SK-N-SH treated with all-trans-retinoic acid at 6 μM for 48 hours (cell line): ENCODE results near the gene ALK.

Source experiments
- ATAC-seq: fragments of 200-7000 bp; cut with Tn5 transposase; 3 replicates; pipeline ENCODE4 v1.9.1; 2020; ENCODE audit warnings: mild to moderate bottlenecking, moderate library complexity
- ARNTL ChIP-seq: fragments of 450-650 bp; formaldehyde crosslinking; IDR thresholded peaks from 2 replicates; pipeline ENCODE4 v1.5.0; 2020; ENCODE audit warnings: low read depth, mild to moderate bottlenecking, moderate library complexity, borderline replicate concordance
- CREB5 ChIP-seq: fragments of 250-450 bp; sonication (Bioruptor Pico); IDR thresholded peaks from 2 replicates; pipeline ENCODE4 v1.5.1; 2020; ENCODE audit warnings: low read depth, mild to moderate bottlenecking, moderate library complexity
- CSDC2 ChIP-seq: fragments of 250-450 bp; sonication (Bioruptor Pico); IDR thresholded peaks from 2 replicates; pipeline ENCODE4 v1.5.0; 2020; ENCODE audit warnings: mild to moderate bottlenecking, moderate library complexity
- ESRRG ChIP-seq: fragments of 250-450 bp; sonication (Bioruptor Pico); IDR thresholded peaks from 2 replicates; pipeline ENCODE4 v1.6.1; 2021; ENCODE audit warnings: mild to moderate bottlenecking
- GLIS3 ChIP-seq: fragments of 250-450 bp; sonication (Bioruptor Pico); IDR thresholded peaks from 2 replicates; pipeline ENCODE4 v1.5.0; 2020; ENCODE audit warnings: mild to moderate bottlenecking, moderate library complexity
- ISL1 ChIP-seq: fragments of 250-450 bp; sonication (Bioruptor Pico); IDR thresholded peaks from 2 replicates; pipeline ENCODE4 v2.1.2; 2022; ENCODE audit warnings: mild to moderate bottlenecking, moderate library complexity
- OSR1 ChIP-seq: fragments of 250-450 bp; sonication (Bioruptor Pico); IDR thresholded peaks from 2 replicates; pipeline ENCODE4 v1.8.0; 2022; ENCODE audit warnings: moderate library complexity, mild to moderate bottlenecking, inconsistent platforms
- PATZ1 ChIP-seq: fragments of 250-450 bp; sonication (Bioruptor Pico); IDR thresholded peaks from 2 replicates; pipeline ENCODE4 v1.8.0; 2020; ENCODE audit warnings: mild to moderate bottlenecking, moderate library complexity, borderline replicate concordance
- POU6F1 ChIP-seq: fragments of 250-450 bp; sonication (Bioruptor Pico); IDR thresholded peaks from 2 replicates; pipeline ENCODE4 v1.8.0; 2021; ENCODE audit warnings: low read depth, mild to moderate bottlenecking, moderate library complexity, borderline replicate concordance
- PPARA ChIP-seq: fragments of 250-450 bp; sonication (Bioruptor Pico); IDR thresholded peaks from 2 replicates; pipeline ENCODE4 v1.5.0; 2020; ENCODE audit warnings: mild to moderate bottlenecking, borderline replicate concordance
- RARB ChIP-seq: fragments of 250-450 bp; sonication (Bioruptor Pico); IDR thresholded peaks from 2 replicates; pipeline ENCODE4 v1.8.0; 2021; ENCODE audit warnings: mild to moderate bottlenecking, moderate library complexity
- TCF4 ChIP-seq: fragments of 250-450 bp; sonication (Bioruptor Pico); IDR thresholded peaks from 2 replicates; pipeline ENCODE4 v1.8.0; 2021; ENCODE audit warnings: mild to moderate bottlenecking, moderate library complexity, borderline replicate concordance
- TOX ChIP-seq: fragments of 250-450 bp; sonication (Bioruptor Pico); IDR thresholded peaks from 2 replicates; pipeline ENCODE4 v1.8.0; 2021; ENCODE audit warnings: mild to moderate bottlenecking, moderate library complexity, borderline replicate concordance
- TSHZ2 ChIP-seq: fragments of 250-450 bp; sonication (Bioruptor Pico); IDR thresholded peaks from 2 replicates; pipeline ENCODE4 v1.5.0; 2020; ENCODE audit warnings: mild to moderate bottlenecking, moderate library complexity
- ZFP30 ChIP-seq: fragments of 450-650 bp; formaldehyde crosslinking; IDR thresholded peaks from 2 replicates; pipeline ENCODE4 v1.5.0; 2022; ENCODE audit warnings: mild to moderate bottlenecking, moderate library complexity
- ZNF565 ChIP-seq: fragments of 450-650 bp; formaldehyde crosslinking; conservative IDR thresholded peaks from 2 replicates; pipeline ENCODE4 v1.5.0; 2020; ENCODE audit warnings: low read depth, mild to moderate bottlenecking, moderate library complexity
- ZNF70 ChIP-seq: fragments of 450-650 bp; formaldehyde crosslinking; IDR thresholded peaks from 2 replicates; pipeline ENCODE4 v1.5.0; 2020; ENCODE audit warnings: mild to moderate bottlenecking, moderate library complexity
- ZNF8 ChIP-seq: fragments of 450-650 bp; formaldehyde crosslinking; IDR thresholded peaks from 2 replicates; pipeline ENCODE4 v1.5.0; 2020; ENCODE audit warnings: mild to moderate bottlenecking, moderate library complexity
- TF ChIP-seq, protein P1 (sequence below): fragments of 250-450 bp; sonication (Bioruptor Pico); IDR thresholded peaks from 2 replicates; pipeline ENCODE4 v1.5.1; 2021; ENCODE audit warnings: mild to moderate bottlenecking, moderate library complexity

ALK gene

DNA sequence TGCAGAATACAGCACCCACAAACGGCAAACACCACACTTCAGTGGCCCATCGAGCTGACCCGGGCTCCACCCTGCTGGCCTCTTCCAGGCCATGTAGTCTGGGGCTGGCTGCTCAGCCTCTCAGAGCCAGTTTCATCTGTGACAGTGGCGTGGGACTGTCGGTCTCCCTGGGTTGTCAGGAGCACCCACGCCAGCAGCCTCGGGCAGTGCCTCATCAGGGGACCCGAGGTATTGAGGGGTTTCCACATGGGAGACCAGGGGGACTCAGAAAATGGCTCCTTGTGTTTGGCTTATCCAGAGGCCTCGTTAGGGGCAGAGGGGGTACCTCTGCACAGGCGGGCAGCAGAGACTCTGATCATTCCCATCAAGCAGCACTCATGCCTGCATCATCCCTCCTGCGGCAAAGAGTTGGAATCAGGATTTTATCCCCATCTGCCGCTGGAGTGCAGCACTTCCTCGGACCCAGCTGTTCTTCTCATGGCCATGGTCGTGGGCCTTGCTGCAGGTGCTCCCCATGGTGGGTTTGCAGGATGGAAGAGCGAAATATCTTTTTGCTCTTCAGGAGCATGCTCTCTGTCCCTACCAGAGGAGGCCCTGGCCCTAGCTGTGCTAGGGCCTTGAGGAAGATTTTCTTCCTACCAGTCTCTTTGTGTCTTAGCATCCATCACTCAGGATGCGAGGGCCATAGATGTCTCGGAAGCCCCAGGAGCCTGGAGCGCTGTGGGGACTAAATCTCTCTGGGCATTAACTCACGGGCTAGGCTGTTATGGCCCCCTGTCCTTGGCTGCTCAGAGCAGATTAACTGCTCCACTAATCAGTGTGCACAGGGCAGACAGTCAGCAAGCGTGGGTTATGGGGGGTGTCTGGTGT lies 705.4 kb downstream of the ALK start:
- TF ChIP-seq PATZ1 (CRISPR knock-in tag) (no peak), ISL1 (no peak), TCF4 (CRISPR knock-in tag) (no peak), RARB (CRISPR knock-in tag) (no peak), CSDC2 (CRISPR knock-in tag) (no peak), ZNF565 (no peak), CREB5 (CRISPR knock-in tag) (no peak), ZNF70 (no peak), OSR1 (CRISPR knock-in tag) (no peak), ESRRG (no peak)
- TF ChIP-seq, protein P1, sequence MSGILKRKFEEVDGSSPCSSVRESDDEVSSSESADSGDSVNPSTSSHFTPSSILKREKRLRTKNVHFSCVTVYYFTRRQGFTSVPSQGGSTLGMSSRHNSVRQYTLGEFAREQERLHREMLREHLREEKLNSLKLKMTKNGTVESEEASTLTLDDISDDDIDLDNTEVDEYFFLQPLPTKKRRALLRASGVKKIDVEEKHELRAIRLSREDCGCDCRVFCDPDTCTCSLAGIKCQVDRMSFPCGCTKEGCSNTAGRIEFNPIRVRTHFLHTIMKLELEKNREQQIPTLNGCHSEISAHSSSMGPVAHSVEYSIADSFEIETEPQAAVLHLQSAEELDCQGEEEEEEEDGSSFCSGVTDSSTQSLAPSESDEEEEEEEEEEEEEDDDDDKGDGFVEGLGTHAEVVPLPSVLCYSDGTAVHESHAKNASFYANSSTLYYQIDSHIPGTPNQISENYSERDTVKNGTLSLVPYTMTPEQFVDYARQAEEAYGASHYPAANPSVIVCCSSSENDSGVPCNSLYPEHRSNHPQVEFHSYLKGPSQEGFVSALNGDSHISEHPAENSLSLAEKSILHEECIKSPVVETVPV (CRISPR knock-in tag) = no peak
- no peak for ATAC-seq

- ATAC-seq = no peak
- no peak for TF ChIP-seq ISL1
- TF ChIP-seq GLIS3 (CRISPR knock-in tag) = no peak
- TF ChIP-seq TOX (CRISPR knock-in tag) = no peak
- TF ChIP-seq, protein P1 (CRISPR knock-in tag) = no peak
- no peak for TF ChIP-seq OSR1 (CRISPR knock-in tag)
- TF ChIP-seq PPARA (CRISPR knock-in tag) = no peak
- no peak for TF ChIP-seq RARB (CRISPR knock-in tag)
- no peak for TF ChIP-seq ESRRG
- no peak for TF ChIP-seq ZNF70
- TF ChIP-seq TSHZ2 (CRISPR knock-in tag) = no peak
- TF ChIP-seq POU6F1 (CRISPR knock-in tag) = no peak
- TF ChIP-seq TCF4 (CRISPR knock-in tag) = no peak
- TF ChIP-seq CREB5 (CRISPR knock-in tag) = no peak
- no peak for TF ChIP-seq ARNTL (CRISPR knock-in tag)
- TF ChIP-seq ZNF8 = no peak
- no peak for TF ChIP-seq ZFP30
These were observed 706.3 kb downstream of the ALK start for GRCh38 chr2:29215073-29215472.
